Measurements from ENCODE around the gene DNPH1.

Gene DNPH1

DNA sequence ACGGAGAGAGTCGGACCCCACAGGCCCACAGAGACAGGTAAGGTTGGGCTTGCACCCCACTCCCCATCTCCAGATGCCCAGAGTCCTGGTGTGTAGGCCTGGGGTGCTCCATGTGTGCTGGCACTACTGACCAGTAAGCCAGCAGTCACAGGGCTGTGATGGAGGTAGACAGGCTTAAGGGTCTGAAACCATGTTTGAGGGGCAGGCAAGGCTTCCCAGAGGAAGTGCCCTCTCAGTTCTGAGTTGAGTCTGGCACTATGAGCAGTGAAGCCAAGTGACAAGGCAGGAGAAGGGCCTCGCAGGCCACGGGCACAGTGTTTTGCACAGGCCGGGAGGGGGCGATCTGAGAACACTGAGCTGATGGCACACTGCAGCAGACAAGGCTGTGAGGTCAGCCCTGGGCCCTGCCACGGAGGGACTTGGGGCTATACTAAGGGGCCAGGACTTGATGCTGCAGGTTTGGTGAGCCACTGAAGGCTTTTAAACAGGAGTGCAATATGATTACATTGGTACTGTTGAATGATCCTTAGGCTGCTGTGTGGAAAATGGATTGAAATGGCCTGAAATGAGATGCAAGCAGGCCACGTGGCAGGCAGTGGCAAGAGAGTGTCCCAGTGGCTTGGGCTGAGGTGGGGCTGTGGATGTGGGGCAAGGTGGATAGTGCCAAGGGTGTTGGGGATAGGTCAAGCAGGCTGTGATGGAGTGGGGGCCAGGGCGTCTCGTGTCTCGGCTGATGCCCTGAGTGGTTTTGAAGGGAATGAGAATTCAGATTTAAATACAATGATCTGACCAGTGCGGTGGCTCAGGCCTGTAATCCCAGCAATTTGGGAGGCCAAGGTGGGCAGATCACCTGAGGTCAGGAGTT lies 34.3 kb upstream of the DNPH1 start:
- DNase-seq (ENCODE audit: low read depth), result peak; percentile 58

DNA sequence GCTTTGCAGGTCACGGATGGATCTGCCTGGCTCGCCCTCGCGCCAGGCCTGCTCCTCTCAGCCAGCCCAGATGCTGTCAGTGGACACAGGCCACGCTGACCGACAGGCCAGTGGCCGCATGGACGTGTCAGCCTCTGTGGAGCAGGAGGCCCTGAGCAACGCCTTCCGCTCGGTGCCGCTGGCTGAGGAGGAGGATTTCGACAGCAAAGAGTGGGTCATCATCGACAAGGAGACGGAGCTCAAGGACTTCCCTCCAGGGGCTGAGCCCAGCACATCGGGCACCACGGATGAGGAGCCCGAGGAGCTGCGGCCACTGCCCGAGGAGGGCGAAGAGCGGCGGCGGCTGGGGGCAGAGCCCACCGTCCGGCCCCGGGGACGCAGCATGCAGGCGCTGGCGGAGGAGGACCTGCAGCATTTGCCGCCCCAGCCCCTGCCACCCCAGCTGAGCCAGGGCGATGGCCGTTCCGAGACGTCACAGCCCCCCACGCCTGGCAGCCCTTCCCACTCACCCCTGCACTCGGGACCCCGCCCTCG lies 33.6 kb upstream of the DNPH1 start:
- DNase-seq (ENCODE audit: low read depth), result no peak

DNA sequence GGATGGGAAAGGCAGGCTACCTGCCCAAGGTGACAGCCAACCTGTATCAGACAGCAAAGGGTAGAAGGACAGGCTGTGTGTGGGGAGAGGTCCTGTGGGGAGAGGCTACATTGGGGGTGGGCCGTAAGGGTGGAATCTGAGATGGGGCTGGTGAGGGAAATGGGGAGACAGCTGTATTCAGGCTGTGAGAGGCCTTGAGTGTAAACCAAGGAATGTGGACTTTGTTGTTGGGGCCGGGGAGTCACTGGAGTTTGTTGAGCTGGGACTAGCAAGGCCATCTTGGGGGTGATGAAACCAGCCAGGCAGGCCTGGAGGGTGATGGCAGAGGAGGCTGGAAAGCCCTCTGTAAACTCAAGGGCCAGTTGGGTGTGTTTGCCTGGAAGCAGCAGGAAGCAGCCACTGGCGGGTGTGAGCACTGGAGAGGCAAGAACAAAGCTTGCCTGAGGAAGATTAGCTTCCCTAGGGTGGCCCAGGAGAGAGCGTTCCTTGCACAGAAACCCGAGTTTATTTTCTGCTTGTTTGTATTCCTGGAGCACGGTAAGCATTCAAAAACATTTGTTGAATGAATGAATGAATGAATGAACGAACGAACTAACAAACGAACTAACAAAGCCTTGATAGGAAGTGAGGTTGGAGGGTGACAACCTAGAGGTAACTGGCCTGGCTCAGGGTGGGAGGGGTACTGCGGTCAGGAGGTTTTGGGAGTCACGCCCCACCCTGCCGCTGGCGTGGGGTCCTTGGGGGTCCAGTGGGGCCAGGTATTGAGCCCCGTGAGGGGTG lies 32.9 kb upstream of the DNPH1 start:
- no peak for DNase-seq (ENCODE audit: low read depth)

DNA sequence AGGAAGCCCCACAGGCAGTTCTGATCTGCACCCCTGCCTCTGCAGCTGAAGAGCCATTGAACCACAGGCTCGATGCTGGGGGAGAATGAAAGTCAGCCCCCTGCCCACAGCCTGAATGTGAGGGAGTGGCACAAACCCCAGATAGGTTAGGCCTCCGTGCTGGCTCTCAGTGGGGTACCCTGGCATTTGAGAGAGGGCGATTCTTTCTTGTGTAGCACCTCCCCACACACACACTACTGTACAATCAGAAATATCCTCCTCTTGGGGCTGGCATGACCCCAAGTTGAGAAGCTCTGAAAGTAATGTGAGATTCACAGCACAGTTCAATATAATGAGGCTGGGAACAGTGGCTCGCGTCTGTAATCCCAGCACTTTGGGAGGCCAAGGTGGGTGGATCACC lies 31.9 kb upstream of the DNPH1 start:
- no peak for DNase-seq (ENCODE audit: low read depth)

DNA sequence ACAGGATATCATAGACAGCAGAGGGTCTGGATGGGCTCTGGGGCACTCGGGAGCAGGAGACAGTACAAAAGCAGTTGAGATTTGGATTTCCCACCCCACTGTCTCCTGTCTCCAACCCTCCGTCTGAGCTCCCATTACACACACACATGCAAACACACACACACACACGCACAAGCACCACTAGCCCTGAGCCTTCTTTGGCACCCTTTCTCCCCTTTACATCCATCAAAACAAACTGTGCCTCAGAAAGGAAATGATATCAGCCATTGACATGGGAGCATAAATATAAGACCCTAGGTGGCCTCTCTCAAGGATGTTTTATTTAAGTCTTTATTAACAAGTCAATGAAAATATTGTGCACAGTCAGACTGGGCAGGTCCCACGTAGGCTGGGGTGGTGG lies 31.5 kb upstream of the DNPH1 start:
- DNase-seq (ENCODE audit: low read depth), result no peak

DNA sequence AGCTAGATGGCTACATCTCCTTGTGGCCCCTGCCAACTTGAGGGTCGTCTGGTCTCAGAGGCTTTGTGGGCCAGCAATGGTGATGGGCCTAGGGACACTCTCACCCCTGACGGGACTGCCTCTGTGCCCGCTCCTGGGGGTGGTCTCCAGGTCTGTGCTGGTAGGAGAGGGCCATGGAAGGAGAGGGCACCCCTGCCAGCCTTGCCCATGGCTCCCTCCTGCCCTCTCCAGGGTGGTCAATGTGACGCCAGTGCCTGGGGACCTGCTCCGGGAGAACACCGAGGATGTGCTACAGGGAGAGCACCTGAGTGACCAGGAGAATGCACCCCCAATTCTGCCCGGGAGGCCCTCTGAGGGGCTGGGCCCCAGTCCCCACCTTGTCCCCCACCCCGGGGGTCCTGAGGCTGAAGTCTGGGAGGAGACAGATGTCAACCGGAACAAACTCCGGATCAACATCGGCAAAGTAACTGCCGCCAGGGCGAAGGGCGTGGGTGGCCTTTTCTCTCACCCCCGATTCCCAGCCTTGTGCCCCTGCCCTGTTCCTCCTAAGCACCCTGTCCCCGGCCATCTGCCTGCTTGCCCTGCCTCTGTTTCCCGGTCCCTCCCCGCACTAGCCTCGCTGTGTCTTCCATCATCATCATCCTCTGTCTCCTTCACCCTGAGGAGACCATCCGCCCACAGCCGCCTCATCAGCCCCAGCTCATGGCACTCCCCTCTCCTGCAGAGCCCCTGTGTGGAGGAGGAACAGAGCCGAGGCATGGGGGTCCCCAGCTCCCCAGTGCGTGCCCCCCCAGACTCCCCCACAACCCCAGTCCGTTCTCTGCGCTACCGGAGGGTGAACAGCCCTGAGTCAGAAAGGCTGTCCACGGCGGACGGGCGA lies 29.8 kb upstream of the DNPH1 start:
- no peak for DNase-seq (ENCODE audit: low read depth)

DNA sequence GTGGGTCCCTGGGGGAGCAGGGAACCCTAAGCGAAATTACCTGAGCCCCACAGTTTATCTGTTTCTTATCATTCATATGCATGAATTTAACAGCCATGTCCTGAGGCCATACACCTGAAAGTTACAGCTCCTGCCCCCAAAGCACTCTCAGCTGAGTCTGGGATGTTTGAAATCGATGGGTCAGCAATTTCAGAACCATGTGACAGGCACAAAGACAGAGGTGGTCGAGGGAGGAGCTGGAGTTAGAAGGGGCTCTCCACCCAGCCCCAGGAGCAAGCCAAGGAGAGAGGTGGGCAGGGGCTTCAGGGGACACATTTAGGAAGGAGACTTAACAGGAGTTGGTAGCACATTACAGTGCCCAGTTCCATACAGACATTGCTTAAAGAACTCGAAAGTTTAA lies 28.9 kb upstream of the DNPH1 start:
- no peak for DNase-seq (ENCODE audit: low read depth)

DNA sequence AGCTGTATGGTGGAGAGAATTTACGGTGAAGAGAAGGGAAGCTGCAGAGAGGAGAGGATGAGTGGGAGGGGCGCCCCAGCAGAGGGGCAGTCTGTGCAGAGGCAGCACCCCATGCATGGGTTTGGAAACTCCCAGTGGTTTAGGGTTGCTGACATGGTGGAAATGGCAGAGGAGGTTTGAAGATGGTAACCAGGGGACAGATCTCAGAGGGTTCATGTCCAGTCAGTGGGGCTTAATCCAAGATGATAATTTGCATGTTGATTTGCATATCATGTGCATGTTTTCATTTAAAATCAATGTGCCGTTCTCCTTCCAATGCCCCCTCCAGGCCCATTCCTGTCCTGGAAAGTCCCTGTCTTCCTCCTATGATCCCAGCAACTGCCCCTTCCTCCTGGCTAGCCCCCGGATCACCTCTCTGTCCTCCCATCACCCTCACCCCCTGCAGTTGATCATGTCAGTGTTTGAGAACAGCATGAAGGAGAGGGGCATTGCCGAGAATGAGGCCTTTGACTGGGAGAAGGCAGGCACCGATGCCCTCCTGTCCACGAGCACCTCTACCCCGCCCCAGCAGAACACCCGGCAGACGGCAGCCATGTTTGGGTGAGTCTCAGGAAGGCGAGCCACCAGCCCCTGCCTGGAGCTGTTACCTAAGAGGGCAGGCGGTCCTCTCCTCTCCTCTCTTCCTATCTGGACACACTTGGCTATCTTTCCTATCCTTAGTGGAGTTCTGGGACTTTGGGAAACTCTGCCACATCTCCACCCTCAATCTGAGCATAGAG lies 28.3 kb upstream of the DNPH1 start:
- DNase-seq (ENCODE audit: low read depth), result no peak

DNA sequence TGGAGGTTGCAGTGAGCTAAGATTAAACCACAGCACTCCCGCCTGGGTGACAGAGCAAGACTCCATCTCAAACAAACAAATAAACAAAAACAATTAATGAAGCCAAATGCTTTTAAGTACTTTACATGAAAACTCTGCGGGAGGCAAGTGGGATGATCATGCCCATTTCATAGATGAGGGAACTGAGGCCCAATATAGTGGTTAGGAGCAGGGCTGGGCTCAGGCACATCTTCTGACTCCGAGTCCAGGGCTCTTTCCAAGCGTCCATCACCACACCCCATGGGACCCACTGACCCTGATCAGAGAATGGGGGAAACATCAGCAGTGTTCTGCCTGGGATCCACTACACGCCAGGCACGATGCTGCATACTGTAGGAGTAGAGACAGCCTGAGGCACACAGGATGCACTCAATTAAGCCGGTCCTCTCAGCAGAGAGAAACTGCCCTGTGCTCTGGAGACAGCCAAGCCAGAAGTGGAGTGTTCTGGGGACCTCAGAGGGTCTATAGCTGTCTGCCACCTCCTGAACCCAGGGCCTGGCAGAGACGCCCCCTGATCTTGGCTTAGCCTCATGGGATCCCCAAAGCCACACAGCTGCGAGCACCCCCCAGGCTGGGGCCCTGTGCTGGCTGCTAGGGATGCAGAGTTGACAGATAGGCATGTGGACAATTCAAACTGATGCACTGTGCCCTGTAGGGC lies 27.5 kb upstream of the DNPH1 start:
- no peak for DNase-seq (ENCODE audit: low read depth)

DNA sequence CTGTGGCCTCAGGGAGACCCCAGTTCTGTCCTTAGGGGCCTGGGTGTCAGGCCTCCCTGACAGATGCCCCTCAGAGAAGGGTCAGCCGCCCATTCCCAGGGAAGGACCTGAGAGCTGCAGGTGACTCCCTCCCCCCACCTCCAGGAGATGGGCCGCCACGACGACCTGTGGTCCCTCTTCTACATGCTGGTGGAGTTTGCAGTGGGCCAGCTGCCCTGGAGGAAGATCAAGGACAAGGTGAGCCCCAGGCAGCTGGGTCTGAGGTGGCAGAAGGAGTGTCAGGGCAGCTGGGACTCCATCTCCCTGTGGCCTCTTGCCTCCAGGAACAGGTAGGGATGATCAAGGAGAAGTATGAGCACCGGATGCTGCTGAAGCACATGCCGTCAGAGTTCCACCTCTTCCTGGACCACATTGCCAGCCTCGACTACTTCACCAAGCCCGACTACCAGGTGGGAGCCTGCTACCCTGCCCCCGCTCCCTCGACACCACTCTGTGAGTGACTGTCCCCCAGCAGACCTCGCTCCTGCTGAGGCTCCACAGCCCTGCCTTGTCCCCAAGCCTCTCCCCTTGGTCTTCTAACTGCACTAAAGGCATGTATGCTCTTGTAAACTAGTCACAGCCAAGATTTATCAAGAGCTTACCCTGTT lies 26.2 kb upstream of the DNPH1 start:
- no peak for DNase-seq (ENCODE audit: low read depth)

DNA sequence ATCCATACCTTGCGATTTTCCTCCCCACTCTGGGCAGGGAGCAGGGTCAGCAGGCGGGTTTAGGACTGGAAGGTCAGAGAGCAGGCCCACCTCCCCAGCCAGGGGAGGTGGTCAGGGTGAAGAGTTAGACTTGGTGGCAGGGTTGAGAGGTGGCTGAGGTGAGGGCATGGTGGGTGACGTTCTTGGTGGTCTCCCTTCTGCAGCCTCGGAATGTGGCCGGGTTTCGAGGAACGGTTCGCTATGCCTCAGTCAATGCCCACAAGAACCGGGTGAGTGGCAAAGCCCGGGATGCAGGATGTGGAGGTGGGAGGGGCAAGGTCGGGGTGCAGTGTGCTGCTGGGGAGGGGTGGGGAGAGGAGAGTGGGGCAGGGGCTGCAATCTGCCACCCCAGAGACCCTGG lies 25.6 kb upstream of the DNPH1 start:
- no peak for DNase-seq (ENCODE audit: low read depth)

DNA sequence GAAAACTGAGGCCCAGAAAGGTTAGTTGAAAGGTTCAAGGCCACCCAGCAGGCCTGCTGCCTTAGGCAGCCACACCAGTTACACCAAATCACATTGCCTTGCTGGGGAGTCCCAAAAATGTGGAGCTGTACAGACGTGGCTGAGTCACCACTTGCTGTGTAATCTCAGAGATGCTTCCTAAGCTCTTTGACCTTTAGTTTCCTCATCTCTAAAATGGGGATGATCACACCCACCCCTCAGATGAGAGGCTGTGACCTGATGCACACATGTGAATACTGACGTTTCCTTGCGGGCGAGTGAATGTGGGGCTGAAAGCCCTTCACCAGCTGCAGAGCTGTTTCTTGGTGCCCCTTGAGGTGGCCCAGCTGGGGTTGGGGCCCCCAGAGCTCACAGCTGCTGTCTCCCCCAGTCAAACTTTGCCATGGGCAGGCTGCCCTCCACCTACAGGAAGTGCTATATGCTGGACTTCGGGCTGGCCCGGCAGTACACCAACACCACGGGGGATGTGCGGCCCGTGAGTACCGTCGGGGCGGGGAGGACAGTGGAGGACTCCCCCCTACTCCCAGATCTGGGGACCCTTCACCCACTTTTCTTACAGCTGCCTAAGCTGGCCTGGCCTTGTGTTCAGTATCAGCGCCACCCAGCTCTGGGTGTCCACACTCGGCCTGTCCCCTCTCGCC lies 25.0 kb upstream of the DNPH1 start:
- no peak for DNase-seq (ENCODE audit: low read depth)

DNA sequence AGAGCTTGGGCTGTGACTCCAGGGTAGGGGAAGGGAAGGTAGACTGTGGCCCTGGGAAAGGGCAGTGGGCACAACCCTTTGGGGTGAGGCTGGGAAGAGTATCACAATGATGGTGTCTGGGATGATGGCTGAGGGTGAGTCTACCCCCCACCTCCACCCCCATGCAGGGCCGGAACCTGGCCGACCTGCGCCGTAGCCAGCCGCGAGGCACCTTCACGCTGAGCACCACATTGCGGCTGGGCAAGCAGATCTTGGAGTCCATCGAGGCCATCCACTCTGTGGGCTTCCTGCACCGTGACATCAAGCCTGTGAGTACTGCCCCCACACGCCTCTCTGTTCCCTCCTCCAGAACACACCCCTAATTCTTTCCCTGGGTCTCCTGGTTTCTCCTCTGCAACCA lies 24.1 kb upstream of the DNPH1 start:
- no peak for DNase-seq (ENCODE audit: low read depth)

DNA sequence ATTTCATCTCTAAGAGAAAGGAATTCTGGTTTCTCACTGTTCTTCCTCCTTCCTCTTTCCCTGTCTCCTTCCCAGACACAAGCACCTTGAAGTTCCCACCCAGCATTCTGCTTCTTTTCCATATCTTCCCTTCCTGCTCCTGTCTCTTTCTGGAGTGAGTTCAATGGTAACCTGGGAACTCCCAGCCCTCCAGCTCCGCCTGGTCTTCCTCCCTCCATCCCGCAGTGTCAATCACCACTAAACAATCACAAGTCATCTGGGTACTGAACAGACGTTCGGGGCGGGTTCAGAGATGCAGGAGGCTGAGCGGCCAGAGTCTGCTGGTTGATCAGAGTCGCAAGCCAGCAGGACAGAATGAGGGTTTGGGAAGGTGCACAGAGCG lies 21.7 kb upstream of the DNPH1 start:
- no peak for DNase-seq (ENCODE audit: low read depth)

DNA sequence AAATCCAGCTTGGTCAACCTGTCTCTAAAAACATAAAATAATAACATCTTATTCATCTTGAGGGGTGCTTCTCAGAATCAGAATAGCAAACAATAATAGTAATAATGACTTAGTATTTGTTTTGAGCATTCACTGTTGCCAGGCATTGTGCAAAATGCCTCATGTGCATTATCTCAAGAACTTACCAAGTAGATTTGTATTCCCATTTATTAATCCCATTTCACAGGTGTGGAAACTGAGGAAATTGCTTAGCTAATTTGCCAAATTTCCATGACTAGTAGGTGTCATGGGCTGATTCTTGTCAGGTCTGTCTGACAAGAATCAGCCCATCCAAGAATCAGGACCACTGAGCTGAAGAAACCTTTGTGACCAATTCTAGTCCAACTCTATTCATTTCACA lies 19.5 kb upstream of the DNPH1 start:
- no peak for DNase-seq (ENCODE audit: low read depth)

DNA sequence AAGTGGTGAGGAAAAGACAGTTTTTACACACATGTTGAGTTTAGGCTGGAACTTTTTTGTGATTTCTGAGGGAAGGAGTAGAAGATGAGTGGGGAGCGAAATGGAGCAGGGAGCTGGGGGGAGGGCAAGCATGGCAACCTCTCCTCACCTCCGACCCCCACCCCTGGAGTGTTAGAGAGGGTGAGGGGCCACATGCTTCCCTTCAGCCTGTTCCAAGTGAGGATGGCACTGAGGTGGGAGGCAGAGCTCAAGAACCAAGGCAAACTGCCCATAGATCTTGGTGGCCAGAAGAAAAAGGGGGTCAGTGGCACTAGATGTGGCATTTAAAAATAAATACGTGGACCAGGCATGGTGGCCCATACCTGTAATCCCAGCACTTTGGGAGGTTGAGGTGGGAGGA lies 18.8 kb upstream of the DNPH1 start:
- DNase-seq (ENCODE audit: low read depth), result no peak

DNA sequence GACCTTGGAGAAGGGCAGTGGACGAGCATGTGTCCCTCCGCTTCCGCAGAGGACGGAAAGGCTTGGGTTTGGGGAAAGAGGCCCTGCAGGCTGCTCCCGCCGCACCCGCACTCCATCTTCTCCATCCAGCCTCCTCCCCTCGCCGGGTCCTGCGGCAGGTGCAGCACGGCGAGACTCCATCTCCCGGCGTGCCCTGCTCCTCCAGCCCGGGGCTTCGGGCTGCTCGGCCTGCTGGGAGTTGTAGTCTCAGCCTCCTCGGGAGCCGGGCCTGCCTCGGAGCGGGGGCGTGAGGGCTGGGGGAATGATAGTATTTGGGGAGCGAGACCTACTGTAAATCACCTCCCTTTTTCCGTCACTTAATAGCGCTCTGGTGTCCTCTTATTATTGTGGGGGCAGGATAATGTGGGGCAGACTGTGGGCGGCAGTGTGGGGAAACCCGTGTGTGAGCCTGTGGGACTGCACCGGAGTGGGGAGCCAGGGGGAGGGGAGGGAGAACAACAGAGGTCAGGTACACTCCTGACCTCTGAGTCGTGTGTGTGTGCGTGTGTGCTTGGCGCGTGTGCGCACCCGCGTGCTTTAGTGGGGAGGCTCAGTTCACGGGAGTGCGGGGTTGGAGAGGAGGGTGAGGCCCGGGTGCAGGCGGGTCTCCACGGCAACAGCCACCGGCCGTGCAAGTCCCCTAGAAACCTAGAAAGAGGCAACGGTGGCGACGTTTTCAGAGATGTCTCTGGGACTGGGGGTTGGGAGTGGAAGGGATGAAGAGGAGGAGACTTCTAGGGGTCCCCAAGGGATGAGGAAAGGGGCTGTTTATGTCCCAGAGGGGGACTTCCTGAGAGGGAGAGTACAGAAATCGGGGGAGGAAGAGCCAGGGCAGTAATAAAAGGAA lies 18.1 kb upstream of the DNPH1 start:
- peak; percentile 58 for DNase-seq (ENCODE audit: low read depth)

DNA sequence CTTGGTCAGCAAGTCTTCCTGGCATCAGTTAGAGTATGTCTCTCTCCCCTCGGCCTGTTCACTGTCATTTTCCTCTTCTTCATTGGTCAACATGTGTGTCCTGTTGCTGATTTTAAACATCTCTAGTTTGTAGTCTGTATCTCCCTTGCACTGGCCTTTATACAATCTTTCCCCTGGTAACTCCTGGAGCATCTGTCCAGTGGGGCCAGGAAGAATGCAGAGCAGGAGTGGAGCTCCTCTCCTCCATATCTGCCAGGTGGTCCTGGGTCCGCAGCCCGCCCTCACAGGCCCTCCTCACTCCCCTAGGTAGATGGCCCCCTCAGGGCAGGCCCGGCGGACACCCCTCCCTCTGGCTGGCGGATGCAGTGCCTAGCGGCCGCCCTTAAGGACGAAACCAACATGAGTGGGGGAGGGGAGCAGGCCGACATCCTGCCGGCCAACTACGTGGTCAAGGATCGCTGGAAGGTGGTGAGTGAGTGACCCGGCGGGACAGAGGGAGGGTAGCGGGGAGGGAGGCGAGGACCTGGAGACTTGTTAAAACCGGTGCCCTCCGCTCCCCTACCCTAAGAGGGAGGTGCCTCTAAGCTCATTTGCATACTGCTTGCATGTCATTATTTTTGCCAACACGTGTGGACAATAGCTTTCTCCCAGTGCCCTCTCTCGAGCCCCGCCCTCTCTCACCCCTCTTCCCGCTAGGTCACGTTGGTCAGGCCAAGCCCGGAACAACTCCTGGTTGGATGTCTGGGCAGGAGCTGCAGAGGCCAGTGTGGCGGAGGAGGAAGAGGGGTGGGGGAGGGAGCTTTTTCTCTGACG lies 17.2 kb upstream of the DNPH1 start:
- DNase-seq (ENCODE audit: low read depth), result no peak

Measured in stimulated activated CD8-positive, alpha-beta memory T cell treated with anti-CD3 and anti-CD28 coated beads, Interleukin-7, amount 100 ng/mL, for 24 hours (primary cell).